Mesenchymal stem cell (in vitro differentiated cells and primary cell): ENCODE data around the gene ACCSL.

Experiments
- DNase-seq: peaks from one replicate; pipeline ENCODE4 v3.0.0-alpha.2; 2013
- H2AFZ ChIP-seq: one replicate; pipeline ENCODE4 v1.6.1; 2013; ENCODE audit warnings: low read depth, mild to moderate bottlenecking, control low read depth, inconsistent platforms, low read length, moderate library complexity
- H2AK5ac ChIP-seq: 2 replicates; pipeline ENCODE4 v1.6.1; 2013; ENCODE audit warnings: low read length, moderate library complexity, mild to moderate bottlenecking, inconsistent platforms; ENCODE audit not compliant: severe bottlenecking
- H2BK120ac ChIP-seq: one replicate; pipeline ENCODE4 v1.6.1; 2013; ENCODE audit warnings: low read depth, mild to moderate bottlenecking, inconsistent platforms, low read length, moderate library complexity
- H2BK12ac ChIP-seq, 2 experiments: one replicate each; pipeline ENCODE4 v1.6.1; 2013; ENCODE audit warnings: inconsistent platforms in 2 of 2, low read length in 2 of 2, mild to moderate bottlenecking in 2 of 2, moderate library complexity in 2 of 2, control low read depth in 1 of 2
- H2BK15ac ChIP-seq: one replicate; pipeline ENCODE4 v1.6.1; 2013; ENCODE audit warnings: mild to moderate bottlenecking, low read depth, inconsistent platforms; ENCODE audit not compliant: poor library complexity, severe bottlenecking
- H2BK5ac ChIP-seq: 2 replicates; pipeline ENCODE4 v1.6.1; 2013; ENCODE audit warnings: low read depth, mild to moderate bottlenecking, low read length, control low read depth, inconsistent platforms; ENCODE audit not compliant: poor library complexity, severe bottlenecking
- H3K14ac ChIP-seq, 2 experiments: one replicate each; pipeline ENCODE4 v1.6.1; 2013; ENCODE audit warnings: inconsistent platforms in 2 of 2, low read length in 2 of 2, control low read depth in 1 of 2, mild to moderate bottlenecking in 1 of 2, moderate library complexity in 1 of 2
- H3K18ac ChIP-seq, 2 experiments: one replicate each; pipeline ENCODE4 v1.6.1; 2013; ENCODE audit warnings: inconsistent platforms in 2 of 2, low read length in 2 of 2, control low read depth in 1 of 2, low read depth in 1 of 2, mild to moderate bottlenecking in 1 of 2
- H3K23ac ChIP-seq, 2 experiments: one replicate each; pipeline ENCODE4 v1.6.1; 2013; ENCODE audit warnings: inconsistent platforms in 2 of 2, low read length in 2 of 2, mild to moderate bottlenecking in 2 of 2, moderate library complexity in 2 of 2, control low read depth in 1 of 2
- H3K27ac ChIP-seq: 2 replicates; pipeline ENCODE4 v1.5.1; 2013; ENCODE audit warnings: mild to moderate bottlenecking, moderate library complexity, low read length, control low read depth, inconsistent platforms; ENCODE audit not compliant: poor library complexity, severe bottlenecking
- H3K27me3 ChIP-seq, 2 experiments: 2 replicates each; pipeline versions ENCODE4 v1.6.1 to v1.7.0; 2013; ENCODE audit warnings: low read length in 2 of 2, mild to moderate bottlenecking in 2 of 2, moderate library complexity in 2 of 2, control low read depth in 1 of 2, inconsistent platforms in 1 of 2; ENCODE audit not compliant: control insufficient read depth in 1 of 2, insufficient read depth in 1 of 2
- H3K36me3 ChIP-seq, 2 experiments: 2 replicates each; pipeline versions ENCODE4 v1.6.1 to v1.7.0; 2013; ENCODE audit warnings: low read length in 2 of 2, control low read depth in 1 of 2, inconsistent platforms in 1 of 2, low read depth in 1 of 2, mild to moderate bottlenecking in 1 of 2; ENCODE audit not compliant: insufficient read depth in 2 of 2, control insufficient read depth in 1 of 2
- H3K4ac ChIP-seq, 2 experiments: one replicate each; pipeline ENCODE4 v1.6.1; 2013; ENCODE audit warnings: inconsistent platforms in 2 of 2, low read length in 2 of 2, mild to moderate bottlenecking in 2 of 2, moderate library complexity in 2 of 2, control low read depth in 1 of 2, low read depth in 1 of 2
- H3K4me1 ChIP-seq: 2 replicates; pipeline ENCODE4 v1.6.1; 2013; ENCODE audit warnings: low read depth, low read length, control low read depth; ENCODE audit not compliant: control insufficient read depth, insufficient read depth
- H3K4me2 ChIP-seq: 2 replicates; pipeline ENCODE4 v1.6.1; 2013; ENCODE audit warnings: low read length, mild to moderate bottlenecking, inconsistent platforms; ENCODE audit not compliant: poor library complexity, severe bottlenecking
- H3K4me3 ChIP-seq, 2 experiments: 2 replicates each; pipeline versions ENCODE4 v1.5.1 to v1.7.0; 2013; ENCODE audit warnings: low read length in 2 of 2, mild to moderate bottlenecking in 2 of 2, control low read depth in 1 of 2, low read depth in 1 of 2; ENCODE audit not compliant: insufficient read depth in 1 of 2
- H3K79me1 ChIP-seq: replicated peaks from 2 replicates; pipeline ENCODE4 v1.6.1; 2013; ENCODE audit warnings: mild to moderate bottlenecking, control low read depth, low read length, inconsistent platforms; ENCODE audit not compliant: poor library complexity, severe bottlenecking
- H3K9ac ChIP-seq: 2 replicates; pipeline ENCODE4 v1.7.0; 2013; ENCODE audit warnings: mild to moderate bottlenecking, low read length, moderate library complexity
- H3K9me3 ChIP-seq: 2 replicates; pipeline ENCODE4 v1.7.0; 2013; ENCODE audit warnings: mild to moderate bottlenecking, low read length; ENCODE audit not compliant: control insufficient read depth
- H4K8ac ChIP-seq: one replicate; pipeline ENCODE4 v1.6.1; 2013; ENCODE audit warnings: inconsistent platforms, mild to moderate bottlenecking, low read length, moderate library complexity
- H4K91ac ChIP-seq: one replicate; pipeline ENCODE4 v1.6.1; 2013; ENCODE audit warnings: mild to moderate bottlenecking, low read length, inconsistent platforms
- WGBS: methylation state at CpG from one replicate; pipeline ENCODE4 v1.1.7; 2013; ENCODE audit warnings: mixed read lengths; 5-methylcytosine and 5-hydroxymethylcytosine counted together

Gene ACCSL

GRCh38 chr11:44088377-44088776, 40.6 kb downstream of the ACCSL start:
- H3K4ac ChIP-seq = no peak overlapping the region
- no peak overlapping the region for H3K27ac ChIP-seq
- no peak overlapping the region for H3K14ac ChIP-seq
- H2AFZ ChIP-seq = no peak overlapping the region
- no peak overlapping the region for H4K91ac ChIP-seq
- H3K9ac ChIP-seq = no peak overlapping the region
- H2BK12ac ChIP-seq = no peak overlapping the region
- no peak overlapping the region for H2AK5ac ChIP-seq
- no peaks in the 10 kb centered on the region for H3K9me3 ChIP-seq
- H3K27me3 ChIP-seq = peaks cover 0 to 21% of the 10 kb centered on the region in 2 experiments
- WGBS = 91% methylated on average over 4 of the region's 4 CpGs
- no peak for DNase-seq
- H3K18ac ChIP-seq = no peak overlapping the region
- H3K4me2 ChIP-seq = no peak overlapping the region
- H3K23ac ChIP-seq = no peak overlapping the region
- H3K4me3 ChIP-seq = no peak overlapping the region
- no peak overlapping the region for H2BK120ac ChIP-seq
- no peak overlapping the region for H4K8ac ChIP-seq
- H2BK5ac ChIP-seq = no peak overlapping the region
- H3K4me1 ChIP-seq = no peaks in the 10 kb centered on the region
- no peaks in the 10 kb centered on the region for H3K79me1 ChIP-seq
- peaks cover 0 to 23% of the 10 kb centered on the region in 2 experiments for H3K36me3 ChIP-seq
- no peak overlapping the region for H2BK15ac ChIP-seq

- Histone ChIP-seq H3K27ac (no peak overlapping the region), H3K27me3 (peaks cover 0 to 21% of the 10 kb centered on the region in 2 experiments), H3K9me3 (no peaks in the 10 kb centered on the region), H3K79me1 (no peaks in the 10 kb centered on the region), H2BK120ac (no peak overlapping the region), H4K8ac (no peak overlapping the region), H3K4me2 (no peak overlapping the region), H3K14ac (no peak overlapping the region), H2BK5ac (no peak overlapping the region), H3K18ac (no peak overlapping the region), H2AFZ (no peak overlapping the region), H3K4me1 (no peaks in the 10 kb centered on the region), H3K36me3 (peaks cover 0 to 18% of the 10 kb centered on the region in 2 experiments), H3K4ac (no peak overlapping the region), H3K4me3 (no peak overlapping the region), H3K23ac (no peak overlapping the region), H2AK5ac (no peak overlapping the region), H3K9ac (no peak overlapping the region), H2BK15ac (no peak overlapping the region), H2BK12ac (no peak overlapping the region), H4K91ac (no peak overlapping the region)
- WGBS = 64% methylated on average over 4 of the region's 4 CpGs
- no peak for DNase-seq
Measured at GRCh38 chr11:44088871-44089270, 41.1 kb downstream of the ACCSL start.

GRCh38 chr11:44090539-44090938, 42.8 kb downstream of the ACCSL start:
- Histone ChIP-seq H4K8ac (no peak overlapping the region), H4K91ac (no peak overlapping the region), H3K4me2 (no peak overlapping the region), H3K18ac (no peak overlapping the region), H3K36me3 (peaks cover 0 to 12% of the 10 kb centered on the region in 2 experiments), H3K23ac (no peak overlapping the region), H3K14ac (no peak overlapping the region), H2BK120ac (no peak overlapping the region), H3K4me1 (no peaks in the 10 kb centered on the region), H2AFZ (no peak overlapping the region), H3K4ac (no peak overlapping the region), H3K9ac (no peak overlapping the region), H2BK12ac (no peak overlapping the region), H2BK5ac (no peak overlapping the region), H3K27ac (no peak overlapping the region), H3K79me1 (no peaks in the 10 kb centered on the region), H3K9me3 (no peaks in the 10 kb centered on the region), H2BK15ac (no peak overlapping the region), H3K4me3 (no peak overlapping the region), H3K27me3 (peaks cover 0 to 18% of the 10 kb centered on the region in 2 experiments), H2AK5ac (no peak overlapping the region)
- no CpG with 5 or more reads among the region's 1 CpG for WGBS
- no peak for DNase-seq

GRCh38 chr11:44094260-44094868, 46.6 kb downstream of the ACCSL start:
- peaks cover 6% of the 10 kb centered on the region for H3K4me1 ChIP-seq
- no peak overlapping the region for H4K91ac ChIP-seq
- peak; percentile 84 for DNase-seq
- no peak overlapping the region for H3K18ac ChIP-seq
- no peak overlapping the region for H3K27ac ChIP-seq
- H3K23ac ChIP-seq = no peak overlapping the region
- H2BK15ac ChIP-seq = no peak overlapping the region
- H3K4me3 ChIP-seq = no peak overlapping the region
- no peak overlapping the region for H3K4ac ChIP-seq
- peaks cover under 1 to 5% of the 10 kb centered on the region in 2 experiments for H3K36me3 ChIP-seq
- peaks cover 16% of the 10 kb centered on the region for H3K79me1 ChIP-seq
- 34% methylated on average over 9 of the region's 11 CpGs for WGBS
- H3K9ac ChIP-seq = no peak overlapping the region
- no peaks in the 10 kb centered on the region for H3K9me3 ChIP-seq
- H3K27me3 ChIP-seq = peaks cover 0 to 18% of the 10 kb centered on the region in 2 experiments
- H2AFZ ChIP-seq = no peak overlapping the region
- H2AK5ac ChIP-seq = no peak overlapping the region
- no peak overlapping the region for H3K4me2 ChIP-seq
- H2BK12ac ChIP-seq = no peak overlapping the region
- H2BK5ac ChIP-seq = no peak overlapping the region
- H3K14ac ChIP-seq = no peak overlapping the region
- no peak overlapping the region for H2BK120ac ChIP-seq
- peak overlapping the region; percentile 41 for H4K8ac ChIP-seq
